PFSK-1 (cell line): ENCODE data around the gene DNAH1.

Experiments used
- POLR2AphosphoS5 ChIP-seq: IDR thresholded peaks from 2 replicates; pipeline ENCODE4 v1.6.1; 2012; ENCODE audit warnings: low read depth, mild to moderate bottlenecking, control low read depth, low read length, moderate library complexity
- TAF1 ChIP-seq: IDR thresholded peaks from 2 replicates; pipeline ENCODE4 v1.6.1; 2012; ENCODE audit warnings: low read length, control low read depth, borderline replicate concordance; ENCODE audit not compliant: insufficient read depth

DNA sequence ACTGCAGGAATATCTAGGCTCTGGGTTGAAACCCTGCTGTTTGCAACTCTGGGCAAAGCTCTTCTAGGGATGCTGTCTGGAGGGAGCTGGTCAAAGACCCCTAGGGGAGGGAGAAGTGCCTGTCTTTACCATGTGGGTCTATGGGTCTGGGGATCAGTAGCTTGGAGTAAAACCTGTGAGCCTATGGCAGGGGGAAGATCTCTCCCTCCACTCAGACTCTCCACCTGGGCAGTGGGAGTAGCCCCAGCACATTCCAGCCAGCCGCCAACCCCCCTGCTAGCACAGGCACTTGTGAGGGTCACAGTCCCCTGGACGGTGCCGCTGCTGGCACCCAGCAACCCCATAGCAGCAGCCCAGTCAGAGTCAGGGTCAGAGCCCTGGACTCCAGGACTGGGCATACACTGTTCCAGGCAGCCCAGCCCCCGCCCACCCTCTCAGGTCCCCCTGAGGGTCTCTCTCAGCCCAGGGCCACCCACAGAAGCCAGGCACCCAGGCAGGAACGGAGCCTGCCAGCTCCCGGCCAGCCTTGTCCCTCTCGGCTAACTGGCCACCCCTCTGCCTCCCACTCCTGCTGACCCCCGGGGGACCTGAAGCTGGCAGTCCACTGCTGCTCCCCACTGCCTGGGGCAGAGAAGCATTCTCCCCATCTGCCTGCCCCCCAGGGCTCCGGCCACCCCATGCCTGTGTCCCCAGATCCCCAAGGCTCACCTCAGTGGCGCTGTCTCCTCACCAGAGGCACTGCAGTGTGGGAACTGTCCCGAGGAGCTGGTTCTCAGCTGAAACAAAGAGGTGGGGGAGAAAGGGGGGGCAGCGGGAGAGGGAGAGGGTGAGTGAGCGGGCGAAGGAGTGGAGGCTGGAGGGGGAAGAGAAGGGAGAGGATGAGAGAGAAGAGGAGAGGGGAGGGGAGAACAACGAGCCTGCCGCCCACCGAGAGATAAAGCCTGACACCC, 17.7 kb upstream of the DNAH1 start:
- TF ChIP-seq TAF1 (no peak), POLR2AphosphoS5 (no peak)
